ENCODE data around the gene PLEKHA4. TPM values are rescaled to one million over a fixed set of nuclear protein-coding genes. Genes with fewer than 3 reads are reported as not detected.
A peak's percentile ranks its signal among the peaks of the same experiment; 100 is the strongest.

Gene PLEKHA4
- total RNA-seq, 1 experiment from 2014 or later, result 3.0 TPM

DNA sequence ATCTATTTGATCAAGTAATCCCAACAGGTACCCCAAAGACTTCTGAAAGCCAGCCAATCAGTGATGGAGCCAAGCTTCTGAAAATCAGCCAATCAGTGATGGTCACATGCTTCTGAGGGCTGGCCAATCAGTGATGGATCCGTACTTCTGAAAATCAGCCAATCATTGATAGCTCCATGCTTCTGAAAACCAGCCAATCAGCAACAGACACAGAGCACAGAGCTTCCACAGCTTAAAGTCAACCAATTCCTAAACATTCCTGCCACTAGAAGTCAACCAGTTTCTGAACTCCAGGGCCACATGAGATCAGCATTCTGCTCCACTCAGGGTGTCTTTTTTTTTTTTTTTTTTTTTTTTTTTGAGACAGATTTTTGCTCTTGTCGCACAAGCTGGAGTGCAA is 23.9 kb downstream of the PLEKHA4 start:
- in situ Hi-C loops (cut with HindIII; ENCODE audit: low pct_unique_long_range_greater_than_20kb, low sequenced_read_pairs), result no loop called here
- peak; percentile 69 for DNase-seq (ENCODE audit: low read depth, low spot score)

DNA sequence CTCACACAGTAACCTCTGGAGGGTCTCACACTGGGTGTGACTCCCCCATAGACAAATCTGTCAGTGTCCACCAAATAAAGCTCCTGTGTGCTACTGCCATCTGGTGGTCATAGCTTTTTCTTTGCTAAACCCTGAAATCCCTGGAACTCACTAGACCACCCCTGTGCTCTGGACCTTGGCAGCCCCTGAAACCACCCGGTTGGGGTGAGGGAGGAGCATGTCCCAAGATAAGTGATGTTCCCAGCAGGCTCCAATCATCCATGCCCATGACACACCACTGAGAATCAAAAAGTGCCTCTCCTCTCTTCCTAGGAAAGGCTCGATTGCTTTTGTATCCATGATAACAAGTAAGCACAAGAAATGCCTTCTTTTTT is 25.6 kb downstream of the PLEKHA4 start:
- in situ Hi-C loops (cut with HindIII; ENCODE audit: low pct_unique_long_range_greater_than_20kb, low sequenced_read_pairs), result no loop called here
- DNase-seq (ENCODE audit: low read depth, low spot score), result peak; percentile 78

DNA sequence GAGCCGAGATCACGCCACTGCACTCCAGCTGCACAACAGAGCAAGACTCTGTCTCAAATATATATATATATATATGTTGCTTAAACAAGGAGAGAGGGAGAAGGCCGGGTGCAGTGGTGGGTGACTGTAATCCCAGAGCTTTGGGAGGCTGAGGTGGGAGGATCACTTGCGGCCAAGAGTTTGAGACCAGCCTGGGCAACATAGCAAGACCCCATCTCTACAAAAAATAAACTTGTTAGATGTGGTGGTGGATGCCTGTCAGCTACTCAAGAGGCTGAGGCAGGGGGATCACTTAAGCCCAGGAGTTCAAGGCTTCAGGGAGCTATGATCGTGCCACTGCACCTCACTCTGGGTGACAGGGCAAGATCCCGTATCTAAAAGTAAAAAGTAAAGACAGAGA is 26.8 kb downstream of the PLEKHA4 start:
- DNase-seq (ENCODE audit: low read depth, low spot score), result no peak
- in situ Hi-C loops (cut with HindIII; ENCODE audit: low pct_unique_long_range_greater_than_20kb, low sequenced_read_pairs), result no loop called here

DNA sequence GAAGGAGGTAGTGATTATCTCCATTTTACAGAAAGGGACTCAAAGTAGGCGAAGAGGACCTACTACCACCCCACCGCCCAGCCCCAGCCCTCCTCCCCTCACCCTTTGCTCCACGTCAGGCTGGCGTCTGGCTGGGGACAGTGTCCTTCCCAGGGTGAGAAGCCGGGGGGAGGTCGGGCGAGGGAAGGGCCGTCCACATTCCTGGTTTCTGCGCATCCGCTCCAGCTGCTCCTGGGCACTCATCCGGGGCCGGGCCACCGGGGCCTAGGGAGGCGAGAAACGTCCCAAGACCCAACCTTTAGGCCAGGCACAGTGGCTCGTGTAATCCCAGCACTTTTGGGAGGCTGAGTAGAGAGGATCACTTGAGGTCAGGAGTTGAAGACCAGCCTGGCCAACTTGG is 27.4 kb downstream of the PLEKHA4 start:
- DNase-seq (ENCODE audit: low read depth, low spot score), result no peak
- in situ Hi-C loops (cut with HindIII; ENCODE audit: low pct_unique_long_range_greater_than_20kb, low sequenced_read_pairs), result no loop called here

DNA sequence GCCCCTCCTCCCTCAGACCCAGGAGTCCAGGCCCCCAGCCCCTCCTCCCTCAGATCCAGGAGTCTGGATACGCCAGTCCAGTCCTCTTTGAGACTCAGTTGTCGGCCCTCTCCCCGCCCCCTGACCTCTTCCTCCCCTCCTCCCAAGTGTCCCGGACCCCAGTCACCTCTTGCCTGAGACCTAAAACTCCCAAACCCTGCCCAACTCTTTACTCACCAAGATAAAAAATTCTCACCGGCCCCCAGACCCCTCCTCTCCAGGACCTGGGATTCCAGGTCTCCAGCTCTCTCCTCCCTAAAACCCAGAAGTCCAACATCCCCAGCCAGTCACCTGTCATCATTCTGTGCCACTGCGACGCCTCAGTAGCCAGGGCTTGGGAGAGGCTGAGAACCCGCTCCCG is 30.7 kb downstream of the PLEKHA4 start:
- in situ Hi-C loops (cut with HindIII; ENCODE audit: low pct_unique_long_range_greater_than_20kb, low sequenced_read_pairs), result no loop called here
- no peak for DNase-seq (ENCODE audit: low read depth, low spot score)

DNA sequence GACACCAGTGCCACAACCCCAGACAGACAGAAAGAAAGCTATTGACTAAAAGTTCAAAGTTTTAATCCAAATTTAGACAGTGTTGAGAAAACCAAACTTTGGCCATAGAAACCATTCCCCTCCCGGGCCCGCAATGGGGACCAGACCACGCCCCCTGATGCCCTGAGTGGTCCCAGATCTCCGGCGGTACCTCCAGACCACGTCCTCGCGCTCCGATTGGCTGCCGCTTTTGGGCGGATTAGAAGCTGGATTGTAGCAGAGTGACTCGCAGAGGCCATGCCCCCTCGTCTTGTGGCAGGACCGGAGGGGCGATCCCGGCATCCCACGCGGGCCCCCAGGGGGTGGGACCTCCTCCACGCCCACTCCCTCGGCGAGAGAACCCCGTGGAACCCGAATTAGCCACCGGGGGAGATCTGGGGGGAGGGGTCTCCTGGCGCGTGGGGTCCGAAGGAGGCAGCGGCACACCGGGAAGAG is 31.3 kb downstream of the PLEKHA4 start:
- in situ Hi-C loops (cut with HindIII; ENCODE audit: low pct_unique_long_range_greater_than_20kb, low sequenced_read_pairs), result no loop called here
- peak; percentile 94 for DNase-seq (ENCODE audit: low read depth, low spot score)

DNA sequence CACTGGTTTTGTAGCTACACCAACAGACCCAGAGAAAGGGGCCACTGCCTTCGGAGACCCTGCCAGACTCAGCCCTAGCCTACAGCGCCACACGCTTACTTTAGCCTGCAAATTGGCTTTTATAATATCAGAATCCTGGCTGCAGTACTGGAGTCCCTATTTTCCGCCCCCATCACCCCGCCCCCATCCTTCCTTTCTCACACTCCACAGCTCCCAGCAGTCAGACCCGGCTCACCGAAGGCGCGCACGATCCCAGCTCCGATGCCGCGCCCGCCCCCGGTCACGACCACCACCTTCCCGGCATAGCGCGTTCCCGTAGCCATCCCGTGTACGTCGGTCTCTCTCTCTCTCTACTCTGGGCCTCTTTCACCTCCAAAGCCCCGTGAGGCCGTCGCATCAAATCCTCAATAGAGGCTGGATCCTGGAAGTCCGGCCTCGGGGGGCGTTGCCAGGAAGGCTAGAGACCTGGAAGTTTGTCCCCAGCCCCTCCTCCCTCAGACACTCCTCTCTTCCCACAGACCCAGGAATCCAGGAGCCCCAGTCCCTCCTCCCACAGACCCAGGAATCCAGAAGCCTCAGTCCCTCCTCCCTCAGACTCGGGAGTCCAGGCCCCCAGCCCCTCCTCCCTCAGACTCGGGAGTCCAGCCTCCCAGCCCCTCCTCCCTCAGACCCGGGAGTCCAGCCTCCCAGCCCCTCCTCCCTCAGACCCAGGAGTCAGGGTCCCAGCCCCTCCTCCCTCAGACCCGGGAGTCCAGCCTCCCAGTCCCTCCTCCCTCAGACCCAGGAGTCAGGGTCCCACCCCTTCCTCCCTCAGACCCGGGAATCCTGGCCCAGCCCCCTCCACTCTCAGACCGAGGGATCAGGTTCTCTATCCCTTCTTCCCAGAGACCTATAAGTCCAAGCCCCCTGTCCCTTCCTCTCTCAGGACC is 32.1 kb downstream of the PLEKHA4 start, which contains the start of gene HSD17B14:
Gene HSD17B14, minus strand, starts transcription at position 403 of the 929 bp plus-strand sequence. Its CDS starts 80 bp downstream, at position 323.
- in situ Hi-C loops (cut with HindIII; ENCODE audit: low pct_unique_long_range_greater_than_20kb, low sequenced_read_pairs), result no loop called here
- DNase-seq (ENCODE audit: low read depth, low spot score), result peak; percentile 60

DNA sequence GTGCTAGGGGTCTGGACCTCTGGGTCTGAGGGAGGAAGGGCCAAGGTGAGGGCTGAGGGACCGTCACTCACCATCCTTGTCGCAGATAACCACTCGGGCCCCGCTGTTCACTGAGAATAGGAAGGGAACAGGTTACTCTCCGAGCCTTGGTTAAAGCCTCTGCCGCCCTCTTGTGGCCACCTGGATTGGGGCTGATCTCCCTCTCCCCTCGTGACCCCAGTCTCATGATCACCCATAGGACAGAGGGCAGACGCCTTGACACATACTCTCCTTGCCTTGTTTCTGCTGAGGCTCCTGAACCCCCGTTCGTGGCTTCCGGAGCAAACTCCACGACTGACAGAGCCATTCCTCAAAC is 32.7 kb downstream of the PLEKHA4 start:
- in situ Hi-C loops (cut with HindIII; ENCODE audit: low pct_unique_long_range_greater_than_20kb, low sequenced_read_pairs), result no loop called here

DNA sequence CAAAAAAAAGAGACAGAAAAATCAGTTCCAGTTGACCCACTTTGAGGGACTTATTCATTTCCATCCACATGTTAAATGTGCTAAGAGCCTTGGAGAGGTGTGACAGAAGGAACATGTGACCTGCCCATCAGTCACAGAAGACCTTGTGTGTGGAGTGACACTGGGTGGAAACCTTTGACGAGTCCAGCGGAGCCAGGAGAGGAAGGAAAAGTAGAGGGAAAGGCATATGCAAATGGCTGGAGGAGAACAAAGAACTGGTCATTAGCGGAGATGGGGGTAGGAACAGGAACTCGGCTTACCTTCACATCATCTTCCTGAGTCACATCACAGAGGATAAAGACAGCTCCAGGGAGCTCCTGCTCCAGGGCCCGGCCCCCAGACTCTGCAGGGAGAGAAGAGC is 34.4 kb downstream of the PLEKHA4 start:
- in situ Hi-C loops (cut with HindIII; ENCODE audit: low pct_unique_long_range_greater_than_20kb, low sequenced_read_pairs), result no loop called here
- peak; percentile 39 for DNase-seq (ENCODE audit: low read depth, low spot score)

More for the DNA sequence above, 32.7 kb downstream of the PLEKHA4 start:
- peak; percentile 93 for DNase-seq (ENCODE audit: low read depth, low spot score)

DNA sequence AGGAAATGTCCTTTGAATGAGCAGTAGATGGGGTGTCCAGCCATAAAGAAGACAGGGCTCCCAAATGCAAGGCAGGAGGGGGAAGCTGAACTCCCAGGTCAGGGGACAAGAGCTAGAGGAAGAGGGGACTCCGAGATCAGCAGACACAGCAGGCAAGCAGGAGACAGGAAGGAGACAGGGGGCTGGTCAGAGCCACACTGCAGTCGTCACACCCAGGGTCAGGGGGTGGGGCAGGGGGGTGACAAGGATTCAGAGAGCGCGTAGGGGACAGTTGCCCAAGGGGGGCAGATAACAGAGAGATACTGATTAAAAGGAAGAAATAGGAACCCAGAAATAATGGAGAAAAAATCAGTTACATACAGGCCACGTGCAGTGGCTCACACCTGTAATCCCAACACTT is 35.4 kb downstream of the PLEKHA4 start:
- in situ Hi-C loops (cut with HindIII; ENCODE audit: low pct_unique_long_range_greater_than_20kb, low sequenced_read_pairs), result no loop called here
- no peak for DNase-seq (ENCODE audit: low read depth, low spot score)

DNA sequence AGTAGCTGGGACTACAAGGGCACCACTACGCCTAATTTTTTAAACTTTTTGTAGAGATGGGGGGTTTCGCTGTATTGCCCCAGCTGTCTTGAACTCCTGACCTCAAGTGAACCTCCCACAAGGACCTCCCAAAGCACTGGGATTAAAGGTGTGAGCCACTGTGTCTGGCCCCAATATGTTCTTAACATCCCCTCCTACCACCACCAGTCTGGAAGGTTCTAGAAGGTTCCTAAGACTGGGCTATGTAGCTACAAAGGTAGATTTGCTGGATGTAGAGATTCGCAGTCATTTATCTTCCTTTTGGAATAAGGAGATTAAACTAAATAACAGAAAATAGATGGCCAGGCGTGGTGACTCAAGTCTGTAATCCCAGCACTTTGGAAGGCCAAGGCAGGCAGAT is 37.5 kb downstream of the PLEKHA4 start:
- DNase-seq (ENCODE audit: low read depth, low spot score), result no peak
- in situ Hi-C loops (cut with HindIII; ENCODE audit: low pct_unique_long_range_greater_than_20kb, low sequenced_read_pairs), result no loop called here

DNA sequence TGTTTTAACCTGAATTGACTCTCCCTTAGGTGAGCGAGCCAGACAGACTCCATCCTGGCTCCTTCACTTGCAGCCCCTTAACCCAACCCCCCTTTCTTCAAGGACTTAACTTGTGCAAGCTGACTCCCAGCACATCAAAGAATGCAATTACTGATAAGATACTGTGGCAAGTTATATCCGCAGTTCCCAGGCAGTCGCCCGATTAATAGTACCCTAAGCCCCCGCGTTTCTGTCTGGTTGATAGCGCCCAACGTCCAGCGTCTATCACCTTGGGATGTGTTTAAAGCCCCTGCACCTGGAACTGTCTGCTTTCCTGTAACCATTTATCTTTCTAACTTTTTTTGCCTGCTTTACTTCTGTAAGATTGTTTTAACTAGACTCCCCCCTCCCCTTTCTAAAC is 38.3 kb downstream of the PLEKHA4 start:
- in situ Hi-C loops (cut with HindIII; ENCODE audit: low pct_unique_long_range_greater_than_20kb, low sequenced_read_pairs), result no loop called here
- no peak for DNase-seq (ENCODE audit: low read depth, low spot score)

DNA sequence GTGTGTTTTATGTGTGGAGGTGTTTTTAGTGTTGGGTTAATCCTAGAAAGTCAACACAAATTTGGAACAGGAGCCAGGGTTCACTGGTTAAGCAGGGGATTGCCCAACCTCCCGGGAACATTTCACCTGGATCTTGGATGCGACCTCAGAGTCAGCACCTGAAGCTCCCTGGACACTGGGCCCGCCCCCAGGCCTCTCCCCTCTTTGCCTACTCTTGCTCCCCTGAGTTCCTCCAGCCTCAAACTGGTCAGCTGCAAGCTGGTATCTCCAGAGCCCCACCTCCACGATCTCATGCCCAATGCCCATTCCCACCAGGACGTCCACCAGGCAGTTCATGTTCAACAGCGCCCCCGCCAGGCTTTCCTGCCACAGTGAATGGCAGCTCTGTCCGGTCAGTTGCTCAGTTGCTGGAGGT is 41.8 kb downstream of the PLEKHA4 start:
- DNase-seq (ENCODE audit: low read depth, low spot score), result peak; percentile 32
- in situ Hi-C loops (cut with HindIII; ENCODE audit: low pct_unique_long_range_greater_than_20kb, low sequenced_read_pairs), result no loop called here

DNA sequence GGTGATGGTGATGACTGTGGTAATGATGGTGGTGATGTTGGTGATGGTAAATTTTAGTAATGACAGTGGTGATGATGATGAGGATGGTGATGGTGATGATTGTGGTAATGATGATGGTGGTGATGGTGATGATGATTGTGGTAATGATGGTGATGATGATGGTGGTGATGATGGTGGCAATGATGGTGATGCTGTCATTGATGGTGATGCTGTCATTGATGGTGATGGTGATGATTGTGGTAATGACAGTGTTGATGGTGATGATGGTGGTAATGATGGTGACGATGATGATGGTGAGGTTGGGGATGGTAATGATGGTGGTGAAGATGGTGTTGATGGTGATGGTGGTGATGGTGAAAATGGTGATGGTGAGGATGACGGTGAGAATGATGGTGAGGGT is 45.9 kb downstream of the PLEKHA4 start:
- in situ Hi-C loops (cut with HindIII; ENCODE audit: low pct_unique_long_range_greater_than_20kb, low sequenced_read_pairs), result no loop called here
- DNase-seq (ENCODE audit: low read depth, low spot score), result no peak

DNA sequence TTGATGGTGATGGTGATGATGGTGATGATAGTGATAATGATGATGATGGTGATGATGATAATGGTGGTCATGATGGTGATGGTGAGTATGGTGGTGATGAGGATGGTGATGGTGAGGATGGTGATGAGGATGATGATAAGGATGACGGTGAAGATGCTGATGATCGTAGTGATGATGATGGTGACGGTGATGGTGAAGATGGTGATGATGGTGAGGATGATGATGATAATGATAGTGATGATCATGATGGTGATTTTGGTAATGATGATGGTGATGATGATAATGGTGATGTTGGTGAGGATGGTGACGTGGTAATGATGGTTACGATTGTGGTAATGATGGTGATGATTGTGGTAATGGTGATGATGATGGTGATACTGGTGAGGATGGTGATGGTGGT is 46.8 kb downstream of the PLEKHA4 start:
- DNase-seq (ENCODE audit: low read depth, low spot score), result no peak
- in situ Hi-C loops (cut with HindIII; ENCODE audit: low pct_unique_long_range_greater_than_20kb, low sequenced_read_pairs), result no loop called here

DNA sequence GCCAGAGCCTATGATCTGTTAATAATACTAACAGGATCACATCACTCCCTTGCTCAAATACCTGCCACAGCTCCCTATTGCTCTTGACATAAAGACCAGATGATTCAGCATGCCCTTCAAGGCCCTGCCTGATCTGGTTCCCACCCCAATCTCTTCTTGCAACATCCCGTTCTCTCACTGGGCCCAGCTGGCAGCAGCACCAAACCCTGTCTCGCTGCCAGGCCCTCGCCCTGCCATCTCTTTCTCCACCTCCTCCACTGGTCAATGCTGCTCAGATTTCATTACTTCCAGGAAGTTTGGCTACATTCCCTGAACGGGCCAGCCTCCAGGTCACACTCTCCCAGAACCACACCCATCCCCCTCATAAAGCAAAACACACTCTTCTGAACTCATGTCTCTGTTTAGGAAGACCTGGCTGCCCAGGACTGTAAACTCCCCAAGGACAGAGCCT is 49.0 kb downstream of the PLEKHA4 start:
- DNase-seq (ENCODE audit: low read depth, low spot score), result no peak
- in situ Hi-C loops (cut with HindIII; ENCODE audit: low pct_unique_long_range_greater_than_20kb, low sequenced_read_pairs), result no loop called here

DNA sequence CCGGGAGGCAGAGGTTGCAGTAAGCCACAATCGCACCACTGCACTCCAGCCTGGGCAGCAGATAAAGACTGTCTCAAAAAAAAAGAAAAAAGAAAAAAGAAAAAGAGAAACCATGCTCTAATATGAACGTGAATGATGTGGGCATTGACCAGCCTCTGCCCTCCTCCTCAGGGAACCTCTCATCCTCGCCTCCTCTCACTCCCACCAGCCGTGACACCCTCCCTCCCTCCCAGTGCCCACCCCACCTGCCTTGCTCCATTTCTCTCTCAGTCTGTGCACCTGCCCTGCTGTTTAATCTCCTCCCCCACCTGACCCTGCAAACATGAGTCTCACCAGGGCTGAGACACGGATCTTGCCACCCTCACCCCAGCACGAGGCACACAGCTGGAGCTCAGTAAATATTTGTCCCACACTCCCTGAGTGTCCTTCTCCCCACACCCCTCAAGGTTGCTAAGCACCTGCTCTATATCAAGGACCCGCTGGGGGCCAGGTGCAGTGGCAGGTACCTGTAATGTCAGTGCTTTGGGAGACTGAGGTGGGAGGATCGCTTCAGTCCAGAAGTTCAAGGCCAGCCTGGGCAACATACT is 50.1 kb downstream of the PLEKHA4 start:
- no peak for DNase-seq (ENCODE audit: low read depth, low spot score)
- in situ Hi-C loops (cut with HindIII; ENCODE audit: low pct_unique_long_range_greater_than_20kb, low sequenced_read_pairs), result no loop called here

DNA sequence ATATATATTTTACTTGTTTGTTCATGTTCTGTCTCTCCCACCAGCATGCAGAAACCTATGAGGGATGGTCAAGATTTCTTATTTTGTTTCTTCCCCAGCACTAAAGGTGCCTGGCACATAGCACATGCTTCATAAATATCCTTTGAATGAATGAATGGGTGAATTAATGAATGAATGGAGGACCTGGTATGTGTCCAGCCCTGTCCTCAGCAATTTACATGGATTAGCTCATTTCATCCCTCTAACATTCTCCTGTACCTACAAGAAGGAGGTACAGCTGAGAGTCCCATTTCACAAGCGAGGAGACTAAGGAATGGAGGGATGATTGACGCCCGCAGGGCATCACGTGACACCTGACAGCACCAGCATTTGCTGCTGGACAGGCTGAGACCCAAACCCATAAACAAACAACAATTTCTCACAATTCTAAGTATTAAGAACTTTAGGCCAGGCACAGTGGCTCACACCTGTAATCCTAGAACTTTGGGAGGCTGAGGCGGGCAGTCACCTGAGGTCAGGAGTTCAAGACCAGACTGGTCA is 50.8 kb downstream of the PLEKHA4 start:
- in situ Hi-C loops (cut with HindIII; ENCODE audit: low pct_unique_long_range_greater_than_20kb, low sequenced_read_pairs), result no loop called here
- no peak for DNase-seq (ENCODE audit: low read depth, low spot score)

All from SK-MEL-5 (cell line).